ENCODE data around the gene CNTN4.

Gene CNTN4

DNA sequence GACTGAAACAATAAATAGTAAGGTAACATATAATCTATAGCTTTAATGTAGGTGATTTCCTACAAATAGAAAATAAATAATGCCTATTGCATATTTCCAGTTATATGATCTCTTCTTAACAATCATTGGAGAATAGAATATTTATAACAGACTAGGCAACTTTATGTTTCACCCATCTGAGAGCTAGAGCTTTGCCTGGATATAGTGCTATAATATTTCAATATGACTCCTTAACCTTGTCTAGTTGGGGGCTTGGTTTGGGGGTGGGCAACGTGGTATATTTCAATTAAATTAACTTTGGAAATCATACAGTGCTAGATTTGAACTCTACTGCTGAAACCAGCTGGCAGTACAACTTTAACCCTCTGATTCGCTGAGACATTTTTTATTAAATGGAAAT, 265.2 kb downstream of the CNTN4 start:
- no peak overlapping the region for H3K4me3 ChIP-seq (ENCODE audit: low read length)
- TF ChIP-seq, protein P1, sequence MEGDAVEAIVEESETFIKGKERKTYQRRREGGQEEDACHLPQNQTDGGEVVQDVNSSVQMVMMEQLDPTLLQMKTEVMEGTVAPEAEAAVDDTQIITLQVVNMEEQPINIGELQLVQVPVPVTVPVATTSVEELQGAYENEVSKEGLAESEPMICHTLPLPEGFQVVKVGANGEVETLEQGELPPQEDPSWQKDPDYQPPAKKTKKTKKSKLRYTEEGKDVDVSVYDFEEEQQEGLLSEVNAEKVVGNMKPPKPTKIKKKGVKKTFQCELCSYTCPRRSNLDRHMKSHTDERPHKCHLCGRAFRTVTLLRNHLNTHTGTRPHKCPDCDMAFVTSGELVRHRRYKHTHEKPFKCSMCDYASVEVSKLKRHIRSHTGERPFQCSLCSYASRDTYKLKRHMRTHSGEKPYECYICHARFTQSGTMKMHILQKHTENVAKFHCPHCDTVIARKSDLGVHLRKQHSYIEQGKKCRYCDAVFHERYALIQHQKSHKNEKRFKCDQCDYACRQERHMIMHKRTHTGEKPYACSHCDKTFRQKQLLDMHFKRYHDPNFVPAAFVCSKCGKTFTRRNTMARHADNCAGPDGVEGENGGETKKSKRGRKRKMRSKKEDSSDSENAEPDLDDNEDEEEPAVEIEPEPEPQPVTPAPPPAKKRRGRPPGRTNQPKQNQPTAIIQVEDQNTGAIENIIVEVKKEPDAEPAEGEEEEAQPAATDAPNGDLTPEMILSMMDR (IDR thresholded peaks at IDR 0.05; ENCODE audit: insufficient read depth, low read depth, low read length, missing control alignments), result no peak
- no peak for DNase-seq (ENCODE audit: low read depth)

- TF ChIP-seq, protein P1 (IDR thresholded peaks at IDR 0.05; ENCODE audit: insufficient read depth, low read depth, low read length, missing control alignments), result no peak
- no peak for DNase-seq (ENCODE audit: low read depth)
- no peak overlapping the region for H3K4me3 ChIP-seq (ENCODE audit: low read length)
Observed at GRCh38 chr3:2370317-2370716, 271.7 kb downstream of the CNTN4 start.

GRCh38 chr3:2372306-2372705, 273.6 kb downstream of the CNTN4 start:
- TF ChIP-seq, protein P1 (IDR thresholded peaks at IDR 0.05; ENCODE audit: insufficient read depth, low read depth, low read length, missing control alignments), result no peak
- no peak overlapping the region for H3K4me3 ChIP-seq (ENCODE audit: low read length)
- DNase-seq (ENCODE audit: low read depth), result no peak

GRCh38 chr3:2375376-2375775, 276.7 kb downstream of the CNTN4 start:
- no peak for DNase-seq (ENCODE audit: low read depth)
- H3K4me3 ChIP-seq (ENCODE audit: low read length), result no peak overlapping the region
- TF ChIP-seq, protein P1 (IDR thresholded peaks at IDR 0.05; ENCODE audit: insufficient read depth, low read depth, low read length, missing control alignments), result no peak

DNA sequence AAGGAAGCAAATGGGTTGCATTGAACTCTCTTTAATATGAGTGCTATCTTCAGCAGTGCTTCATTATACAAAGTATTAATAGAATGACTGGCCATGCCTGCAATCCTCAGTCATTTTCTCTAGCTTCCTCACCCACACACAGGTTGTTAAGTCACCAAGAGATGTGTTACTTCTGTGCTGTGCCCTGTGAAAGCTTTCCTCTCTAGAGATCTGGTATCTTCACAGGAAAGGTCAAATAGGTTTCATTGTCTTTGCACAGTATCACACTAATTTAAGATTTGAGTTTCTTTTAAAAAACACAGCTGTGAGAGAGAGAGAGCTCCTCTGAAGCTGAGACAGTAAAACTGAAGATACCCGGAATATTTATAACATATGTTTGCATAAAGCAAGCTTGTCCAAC, 278.6 kb downstream of the CNTN4 start:
- no peak for DNase-seq (ENCODE audit: low read depth)
- TF ChIP-seq, protein P1 (IDR thresholded peaks at IDR 0.05; ENCODE audit: insufficient read depth, low read depth, low read length, missing control alignments), result no peak
- H3K4me3 ChIP-seq (ENCODE audit: low read length), result no peak overlapping the region

DNA sequence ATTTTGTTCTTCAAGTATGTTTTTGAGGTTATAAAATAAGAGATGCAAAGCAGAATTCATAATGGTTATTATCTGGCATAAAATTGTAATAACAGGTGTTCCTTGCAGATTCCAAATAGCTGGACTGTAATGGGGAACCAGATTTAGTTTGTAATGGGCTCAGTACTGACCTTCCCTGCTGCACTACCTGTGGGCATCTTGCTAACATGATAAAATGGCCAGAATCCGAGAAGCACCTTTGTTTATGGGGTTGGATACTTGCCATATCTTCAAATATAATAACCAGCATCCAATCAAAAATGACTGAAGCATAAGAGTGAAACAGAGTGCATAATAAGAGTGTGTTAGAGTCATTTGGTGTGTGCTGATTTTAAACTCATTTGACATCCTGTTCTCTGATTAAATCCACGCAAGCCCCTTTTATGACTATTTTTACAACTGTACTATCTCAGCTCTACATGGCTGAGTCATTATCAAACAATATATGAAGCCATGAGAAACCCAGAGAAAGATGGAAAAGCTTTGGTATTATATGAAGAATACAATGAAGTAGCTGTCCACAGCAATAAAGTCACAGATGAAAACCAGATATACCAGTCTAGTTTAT, 292.4 kb downstream of the CNTN4 start:
- TF ChIP-seq, protein P1 (IDR thresholded peaks at IDR 0.05; ENCODE audit: insufficient read depth, low read depth, low read length, missing control alignments), result no peak
- no peak for DNase-seq (ENCODE audit: low read depth)
- H3K4me3 ChIP-seq (ENCODE audit: low read length), result no peak overlapping the region

- DNase-seq (ENCODE audit: low read depth), result no peak
- no peak overlapping the region for H3K4me3 ChIP-seq (ENCODE audit: low read length)
- TF ChIP-seq, protein P1 (IDR thresholded peaks at IDR 0.05; ENCODE audit: insufficient read depth, low read depth, low read length, missing control alignments), result no peak
Observed at GRCh38 chr3:2391896-2392295, 293.2 kb downstream of the CNTN4 start.

Measured in epithelial cell of esophagus (primary cell).